ENCODE results near the gene BRIX1.
"Not testable (repeated sequence)": the region's sequence is repeated elsewhere in the genome, so short reads cannot be mapped to it uniquely, and the experiment has no call there.

GRCh38 chr5:34923256-34923655 lies 7.7 kb downstream of the BRIX1 start:
- TF ChIP-seq CTCF (optimal IDR thresholded peaks at IDR 0.05 in 1 of 3, IDR thresholded peaks at IDR 0.05 in 1 of 3, conservative IDR thresholded peaks at IDR 0.05 in 1 of 3; ENCODE audit: extremely low read depth in 1 of 3, insufficient read depth in 2 of 3, low read length in 3 of 3); EZH2 (IDR thresholded peaks at IDR 0.05; ENCODE audit: low read length): not testable (repeated sequence)

All from keratinocyte (primary cell).